ENCODE results near the gene TMCC3.
"Not testable (repeated sequence)": the region's sequence is repeated elsewhere in the genome, so short reads cannot be mapped to it uniquely, and the experiment has no call there.

The TMCC3 gene

DNA sequence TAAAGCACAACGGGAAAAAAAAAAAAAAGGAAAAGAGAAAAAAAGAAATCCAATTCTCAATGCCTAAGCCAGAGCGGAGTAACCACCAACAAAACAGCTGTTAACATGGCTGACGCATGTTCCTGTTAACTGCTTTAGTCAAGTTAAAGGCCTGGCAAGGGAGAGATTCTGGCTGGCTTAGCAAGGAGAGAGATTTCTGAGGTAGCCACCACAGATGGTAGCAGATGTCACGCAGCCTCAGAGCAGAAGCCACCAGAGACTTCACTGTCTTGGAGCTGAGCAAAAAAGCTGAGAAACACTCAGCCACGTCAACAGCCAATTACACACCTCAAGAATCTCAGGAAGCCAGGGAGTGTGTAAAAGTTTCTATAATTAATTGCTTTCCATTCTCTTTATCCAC lies 87.1 kb downstream of the TMCC3 start:
- no peak for DNase-seq

DNA sequence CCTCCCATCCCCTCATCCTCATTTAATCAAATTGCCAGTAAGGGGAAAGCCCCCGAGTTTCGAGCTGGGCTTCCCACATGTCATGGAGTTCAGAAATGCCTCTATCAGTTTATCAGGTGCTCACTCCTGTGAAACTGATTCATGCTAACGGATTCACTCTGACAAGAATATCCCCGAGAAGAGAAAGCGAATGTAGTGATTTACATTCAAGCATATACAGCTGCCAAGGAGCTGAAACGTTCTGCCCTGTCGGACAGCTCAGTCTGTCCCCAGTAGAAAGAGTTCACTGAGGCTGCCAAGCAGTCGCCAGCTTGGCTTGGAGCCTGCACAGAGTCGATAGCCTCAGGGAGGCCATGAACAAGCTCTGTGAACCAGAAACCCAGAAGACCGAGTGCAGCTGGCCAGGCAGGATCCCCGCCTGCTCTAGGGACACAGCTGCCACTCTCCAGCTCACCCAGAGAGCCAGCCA lies 88.4 kb downstream of the TMCC3 start:
- no peak for DNase-seq

DNA sequence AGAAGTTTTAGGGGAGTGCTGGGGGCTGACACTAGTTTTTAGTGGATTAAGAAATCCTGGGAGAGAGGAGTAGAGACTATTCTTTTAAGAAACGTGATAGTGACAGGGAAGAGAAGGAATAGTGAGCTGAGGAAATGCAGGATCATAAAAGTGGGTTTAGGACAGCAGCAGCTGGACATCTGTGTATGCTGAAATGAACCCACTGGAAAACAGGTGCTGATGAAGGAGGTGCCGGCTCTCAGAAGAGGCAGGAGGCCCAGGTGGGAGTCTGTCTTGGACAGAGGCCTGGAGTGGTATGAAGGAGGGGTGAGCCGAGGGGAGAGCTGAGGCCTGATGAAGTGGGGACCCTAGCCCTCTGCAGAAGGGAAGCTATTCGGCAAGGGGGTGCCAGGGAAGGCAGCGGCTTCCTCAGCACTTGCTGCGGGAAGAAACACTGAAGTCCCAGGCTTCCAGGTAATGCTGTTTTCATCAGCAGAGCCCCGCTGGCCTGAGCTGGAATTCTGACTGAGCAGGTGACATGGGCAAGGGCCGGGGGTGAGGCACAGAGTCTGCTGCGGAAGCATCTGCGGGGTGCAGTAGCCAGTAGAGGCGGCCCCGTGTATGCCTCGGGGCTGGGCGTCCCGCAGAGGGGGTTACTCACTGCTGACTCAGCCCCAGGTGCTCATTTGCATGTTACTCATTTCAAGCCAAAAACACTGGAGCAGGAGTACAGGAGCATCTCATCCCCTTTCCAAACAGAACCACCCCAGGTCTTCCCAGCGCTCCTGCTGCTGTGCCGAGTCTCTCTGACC lies 89.7 kb downstream of the TMCC3 start:
- DNase-seq, result peak in 1 of 2 donors; percentile 13

DNA sequence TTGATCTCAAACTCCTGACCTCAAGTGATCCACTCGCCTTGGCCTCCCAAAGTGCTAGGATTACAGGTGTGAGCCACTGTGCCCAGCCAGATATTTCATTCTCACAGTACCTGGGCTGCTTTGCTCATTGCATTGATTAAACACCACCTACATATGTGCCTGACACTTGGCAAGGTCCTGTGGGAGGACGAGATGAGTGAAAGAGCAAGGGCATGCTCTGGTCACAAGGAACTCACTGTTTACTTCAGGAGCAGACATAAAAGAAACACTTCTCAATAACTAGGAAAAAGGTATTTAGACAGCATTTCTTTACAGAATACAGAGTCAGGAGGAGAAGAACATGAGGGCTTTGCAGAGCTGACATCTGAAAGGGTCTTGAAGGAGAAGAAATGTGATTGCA lies 91.7 kb downstream of the TMCC3 start:
- DNase-seq, result no peak

DNA sequence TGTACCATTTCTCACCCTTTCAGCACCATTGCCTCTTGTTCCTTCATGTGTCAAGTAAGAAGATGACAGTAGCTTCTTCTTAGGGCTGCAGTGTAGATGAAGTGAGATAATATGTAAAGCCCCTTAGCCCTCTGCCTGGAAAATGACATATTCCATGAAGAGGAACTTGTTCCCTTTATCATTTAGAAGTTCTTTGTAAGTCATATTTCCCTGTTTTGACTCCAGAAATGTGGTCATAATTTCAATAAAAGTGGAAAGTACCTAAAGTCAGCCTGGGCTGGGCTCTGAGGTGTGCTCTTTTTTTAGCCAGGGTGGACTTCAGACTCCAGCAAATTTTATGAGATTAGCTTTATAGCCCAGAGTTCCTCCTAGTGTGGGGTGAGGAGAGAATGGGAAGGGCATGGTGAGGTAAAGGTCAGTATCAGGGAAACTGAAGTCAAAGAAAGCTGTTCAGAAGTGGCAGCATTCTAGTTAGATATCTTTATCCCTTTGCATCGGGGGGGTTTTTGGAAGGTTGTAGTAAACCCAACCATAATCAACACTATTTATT lies 92.5 kb downstream of the TMCC3 start:
- no peak for DNase-seq

DNA sequence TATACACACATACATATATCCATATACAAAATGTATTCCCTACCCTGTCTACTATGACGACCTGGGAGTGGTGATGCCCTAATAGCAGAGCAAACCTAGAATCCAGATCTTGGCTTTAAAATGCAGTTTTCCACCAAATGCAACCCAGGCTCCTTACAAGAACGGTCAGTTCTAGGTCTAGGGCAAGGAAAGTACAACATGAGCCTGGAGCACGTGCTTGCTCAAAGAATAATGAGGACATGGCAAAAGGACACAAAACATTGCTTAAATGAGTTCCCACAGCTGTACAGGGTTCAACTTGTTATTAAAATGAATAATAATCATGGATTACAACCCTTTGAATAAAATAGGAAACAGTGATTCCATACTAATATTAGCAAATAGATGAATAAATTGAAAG lies 94.7 kb downstream of the TMCC3 start:
- no peak for DNase-seq

DNA sequence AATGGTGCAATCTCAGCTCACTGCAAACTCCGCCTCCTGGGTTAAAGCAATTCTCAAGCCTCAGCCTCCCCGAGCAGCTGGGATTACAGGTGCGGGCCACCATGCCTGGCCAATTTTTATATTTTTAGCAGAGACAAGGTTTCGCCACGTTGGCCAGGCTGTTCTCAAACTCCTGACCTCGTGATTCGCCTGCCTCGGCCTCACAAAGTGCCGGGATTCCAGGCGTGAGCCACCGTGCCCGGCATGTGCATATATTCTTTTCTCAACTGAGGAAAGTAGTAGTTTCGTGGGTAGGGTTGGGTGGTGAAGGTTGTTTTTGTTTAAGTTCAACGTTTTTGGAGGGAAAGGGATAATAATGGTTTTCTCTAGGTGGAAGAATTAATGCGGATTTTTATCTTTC lies 96.5 kb downstream of the TMCC3 start:
- DNase-seq, result no peak

DNA sequence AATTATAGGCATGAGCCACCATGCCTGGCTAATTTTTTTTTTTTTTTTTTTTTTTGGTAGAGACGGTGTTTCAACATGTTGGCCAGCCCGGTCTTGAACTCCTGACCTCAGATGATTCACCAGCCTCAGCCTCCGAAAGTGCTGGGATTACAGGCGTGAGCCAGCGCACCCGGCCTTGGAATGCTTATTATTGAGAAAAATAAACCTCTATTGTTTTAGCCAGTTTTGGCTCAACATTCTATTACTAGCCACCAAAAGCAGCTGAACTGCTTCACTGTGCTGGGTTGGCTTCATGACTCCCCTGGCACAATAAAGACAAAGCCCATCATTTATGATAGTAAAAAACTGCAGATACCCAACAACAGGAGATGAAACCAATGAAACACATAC lies 97.2 kb downstream of the TMCC3 start:
- no peak for DNase-seq

DNA sequence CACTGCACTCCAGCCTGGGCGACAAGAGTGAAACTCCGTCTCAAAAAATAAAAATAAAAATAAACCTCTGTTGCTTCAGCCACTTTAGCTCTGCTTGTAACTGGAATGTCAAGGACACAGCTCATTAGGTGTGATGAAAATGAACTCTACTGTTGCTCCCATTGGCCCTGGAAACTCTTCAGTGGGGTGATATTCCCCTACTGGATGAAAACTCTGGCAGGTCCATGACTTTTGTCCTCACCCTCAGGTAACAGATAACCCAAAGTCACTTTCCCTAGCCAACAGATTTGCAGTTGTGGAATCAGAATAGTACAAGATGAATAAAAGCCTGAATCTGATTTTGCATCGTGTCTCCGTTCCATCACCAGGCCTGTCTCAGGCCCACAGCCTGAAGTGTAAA lies 98.5 kb downstream of the TMCC3 start:
- no peak for DNase-seq

DNA sequence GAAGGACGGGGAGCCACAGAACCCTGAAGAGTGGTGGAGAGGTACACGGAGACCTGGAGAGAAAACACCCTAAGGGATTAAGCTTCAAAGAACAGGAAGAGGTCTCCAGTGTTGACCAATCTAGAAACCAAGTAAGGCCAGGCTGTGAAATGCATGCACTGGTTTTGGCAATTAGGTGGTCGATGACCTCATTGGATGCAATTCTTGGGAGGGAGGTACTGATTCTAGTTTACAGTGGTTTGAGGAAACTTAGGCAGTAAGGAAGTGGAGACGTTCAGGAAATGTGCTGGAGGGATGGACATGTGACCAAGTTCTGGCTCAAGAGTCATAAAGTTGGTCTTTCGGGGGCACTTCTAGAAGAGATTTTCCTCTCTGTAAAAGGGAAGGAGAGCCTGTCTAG lies 99.4 kb downstream of the TMCC3 start:
- no peak for DNase-seq

DNA sequence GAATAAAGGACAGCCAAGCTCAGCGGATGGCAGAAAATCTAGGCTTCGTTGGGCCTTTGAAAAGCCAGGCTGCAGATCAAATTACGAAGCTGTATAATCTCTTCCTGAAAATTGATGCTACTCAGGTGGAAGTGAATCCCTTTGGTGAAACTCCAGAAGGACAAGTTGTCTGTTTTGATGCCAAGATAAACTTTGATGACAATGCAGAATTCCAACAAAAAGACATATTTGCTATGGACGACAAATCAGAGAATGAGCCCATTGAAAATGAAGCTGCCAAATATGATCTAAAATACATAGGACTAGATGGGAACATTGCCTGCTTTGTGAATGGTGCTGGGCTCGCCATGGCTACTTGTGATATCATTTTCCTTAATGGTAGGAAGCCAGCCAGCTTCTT lies 101.5 kb downstream of the TMCC3 start:
- DNase-seq, result not testable (repeated sequence)

DNA sequence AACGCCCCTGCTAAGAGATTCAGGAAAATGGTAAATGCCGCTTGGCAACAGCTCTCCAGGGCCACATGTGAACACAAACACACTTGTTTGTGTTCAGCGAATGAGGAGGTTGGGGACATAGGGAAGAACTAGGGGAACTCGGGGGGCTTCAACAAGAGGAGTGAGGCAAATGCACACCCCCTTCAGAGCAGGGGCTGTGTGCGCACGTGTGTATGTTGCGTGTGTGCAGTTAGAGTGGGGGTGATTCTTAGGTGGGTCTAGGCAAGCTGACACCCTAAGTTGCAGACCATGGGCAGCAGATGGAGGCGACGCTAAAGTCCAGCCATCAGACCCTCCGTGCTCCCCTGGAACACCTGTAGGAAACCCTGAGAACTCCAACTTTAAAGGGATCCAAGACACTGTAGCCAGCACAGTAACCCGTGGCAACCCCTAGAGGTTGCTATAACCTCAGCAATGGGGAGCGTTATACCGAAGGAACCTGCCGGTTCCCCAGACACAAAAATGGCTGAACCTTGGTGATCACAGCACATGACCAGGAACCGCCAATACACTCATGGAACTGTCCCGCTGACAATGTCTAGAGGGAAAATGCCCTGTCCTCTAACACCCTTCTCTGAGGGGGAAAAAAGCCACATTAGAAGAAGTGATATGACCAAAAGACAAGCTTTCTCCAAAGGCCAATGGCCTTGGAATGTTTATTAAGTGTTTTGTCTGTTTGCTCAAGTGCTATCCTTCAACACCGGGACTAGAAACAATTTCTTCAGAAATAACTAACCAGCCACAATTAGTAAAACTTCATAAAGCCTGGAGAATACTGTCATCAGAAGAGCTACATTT lies 104.2 kb downstream of the TMCC3 start:
- no peak for DNase-seq

DNA sequence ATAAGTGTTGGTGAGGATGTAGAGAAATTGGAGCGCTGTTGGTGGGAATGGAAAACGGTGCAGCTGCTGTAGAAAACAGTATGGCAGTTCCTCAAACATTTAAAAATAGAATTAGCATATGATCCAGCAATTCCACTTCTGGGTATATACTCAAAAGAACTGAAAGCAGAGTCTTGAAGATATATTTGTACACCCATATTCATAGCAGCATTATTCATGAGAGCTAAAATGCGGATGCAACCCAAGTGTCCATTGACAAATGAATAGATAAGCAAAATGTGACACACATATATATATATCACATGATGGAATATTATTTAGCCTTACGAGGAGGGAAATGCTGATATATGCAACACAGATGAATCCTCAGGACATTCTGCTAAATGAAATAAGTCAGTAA lies 106.0 kb downstream of the TMCC3 start:
- no peak for DNase-seq

DNA sequence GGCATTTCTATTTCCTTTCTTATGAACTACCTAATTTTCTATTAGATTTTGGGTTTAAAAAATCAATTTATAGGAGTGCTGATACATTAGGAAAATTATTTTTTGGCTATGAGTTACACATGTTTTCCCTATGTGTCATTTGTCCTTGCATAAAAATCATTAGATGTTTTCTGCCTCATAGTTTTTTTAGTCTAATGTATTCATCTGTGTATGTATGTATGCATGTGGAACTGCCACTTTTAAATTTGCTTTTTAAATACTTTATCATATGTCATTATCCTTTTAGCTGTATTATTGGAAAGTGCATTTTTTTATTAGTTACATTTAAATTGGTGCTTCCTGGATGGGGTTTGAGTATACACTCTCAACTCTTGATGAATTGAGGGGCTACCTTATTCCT lies 112.0 kb downstream of the TMCC3 start:
- DNase-seq, result no peak

DNA sequence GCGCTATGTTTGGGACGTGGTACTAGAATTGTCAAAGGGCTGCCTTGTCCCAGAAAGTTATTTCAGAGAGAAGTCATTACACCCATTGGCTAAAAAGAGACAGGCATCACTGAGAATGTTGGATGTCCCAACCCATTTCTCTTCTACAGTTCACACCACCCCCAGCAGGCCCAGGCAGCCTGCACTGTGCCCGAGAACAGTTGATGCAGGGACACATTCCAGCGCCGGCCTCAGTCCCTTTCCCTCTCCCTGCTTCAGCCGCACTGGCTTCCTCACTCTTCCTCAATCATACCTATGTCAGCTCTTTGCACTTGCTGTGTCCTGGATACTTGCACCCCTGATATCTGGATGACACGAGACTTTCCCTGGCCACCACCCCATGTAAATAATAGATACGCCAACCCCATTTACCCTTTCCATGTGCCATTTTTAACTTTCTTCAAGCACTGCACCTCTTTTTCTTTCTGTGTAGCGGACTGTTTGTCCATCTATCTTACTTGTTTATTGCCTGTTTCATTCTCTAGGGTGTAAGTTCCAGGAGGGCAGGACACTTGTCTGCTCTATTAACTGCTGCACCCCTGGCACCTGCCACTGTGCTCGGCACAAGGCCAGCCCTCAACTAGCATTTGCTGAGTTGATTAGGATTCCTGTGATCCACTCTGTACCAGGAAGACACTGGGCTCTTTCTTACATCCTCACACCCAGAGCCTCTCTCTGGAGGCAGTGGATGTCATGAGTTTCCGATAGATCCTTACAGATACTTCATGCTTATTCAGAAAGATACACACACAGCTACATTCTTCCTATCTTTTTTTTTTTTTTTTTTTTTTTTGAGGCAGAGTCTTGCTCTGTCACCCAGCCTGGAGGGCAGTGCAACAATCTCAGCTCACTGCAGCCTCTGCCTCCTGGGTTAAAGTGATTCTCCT lies 114.1 kb downstream of the TMCC3 start:
- no peak for DNase-seq

DNA sequence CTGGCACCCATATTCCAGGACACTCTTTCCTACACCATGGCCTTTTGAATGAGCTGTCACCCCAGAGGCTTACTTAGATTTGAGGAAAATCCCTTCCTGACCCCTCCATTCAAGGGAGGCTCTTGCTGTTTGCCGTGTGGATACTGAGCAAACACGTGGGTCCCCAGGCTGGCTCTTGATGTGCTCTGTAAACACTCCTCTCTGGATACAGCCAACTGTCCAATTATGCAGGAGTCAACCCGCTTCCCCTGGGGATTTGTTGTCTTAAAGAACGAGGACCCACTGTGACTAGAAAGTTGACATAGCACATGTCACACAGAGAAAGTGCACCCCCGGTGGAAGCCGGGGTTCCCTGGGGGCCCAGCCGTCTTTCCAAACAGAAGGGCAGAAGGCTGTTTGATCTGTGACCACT lies 114.8 kb downstream of the TMCC3 start:
- no peak for DNase-seq

DNA sequence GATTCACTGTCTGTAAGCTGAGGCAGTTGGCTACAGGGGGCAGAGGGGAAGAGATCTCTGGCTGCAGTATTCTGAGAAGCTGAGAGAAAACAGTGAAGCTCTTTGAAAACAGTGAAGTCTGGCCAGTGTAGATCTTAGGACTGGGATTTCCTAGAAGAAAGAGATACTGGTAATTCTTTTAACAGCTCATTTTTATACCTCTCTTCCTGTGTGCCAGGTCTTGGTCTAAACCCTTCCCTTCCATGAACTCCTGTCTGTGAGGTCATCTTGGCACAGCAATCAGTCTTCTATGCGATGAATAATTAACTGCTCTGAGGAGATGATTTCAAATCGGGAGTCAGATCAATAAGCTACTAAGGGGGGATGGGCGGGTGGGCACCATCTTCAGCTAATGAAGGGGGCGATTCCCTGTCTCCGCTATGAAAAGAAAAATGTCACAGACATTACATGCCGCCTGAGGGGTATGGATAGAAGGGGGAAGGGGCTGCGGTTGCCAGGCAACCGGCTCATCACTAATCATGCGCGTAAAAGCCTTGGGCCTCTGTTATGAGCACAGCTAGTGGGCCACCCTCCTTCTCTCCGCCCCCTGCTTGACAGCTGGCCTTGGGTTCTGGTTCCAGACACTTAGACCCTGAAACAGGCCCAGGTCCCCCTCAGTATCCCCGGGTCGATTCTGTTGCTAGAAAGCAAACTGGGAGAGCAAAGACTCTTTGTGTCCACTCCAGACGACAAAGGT lies 115.4 kb downstream of the TMCC3 start:
- DNase-seq, result no peak

DNA sequence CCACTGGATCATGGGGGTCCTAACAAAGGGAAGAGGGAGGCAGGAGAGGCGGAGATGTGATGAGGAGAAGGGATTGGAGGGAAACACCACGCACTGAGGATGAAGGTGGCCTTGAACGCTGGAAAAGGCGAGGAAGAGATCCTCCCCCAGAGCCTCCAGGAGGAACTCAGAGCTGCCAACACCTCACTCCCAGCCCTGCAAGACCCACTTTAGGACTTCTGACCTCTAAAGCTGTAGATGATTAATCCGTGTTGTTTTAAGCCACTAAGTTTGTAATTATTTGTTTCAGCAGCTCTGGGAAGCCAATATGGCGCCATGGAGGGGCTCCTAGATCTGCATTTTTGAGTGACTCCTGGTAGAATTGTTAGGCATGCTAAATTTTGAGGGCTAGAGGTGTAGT lies 116.1 kb downstream of the TMCC3 start:
- DNase-seq, result no peak

DNA sequence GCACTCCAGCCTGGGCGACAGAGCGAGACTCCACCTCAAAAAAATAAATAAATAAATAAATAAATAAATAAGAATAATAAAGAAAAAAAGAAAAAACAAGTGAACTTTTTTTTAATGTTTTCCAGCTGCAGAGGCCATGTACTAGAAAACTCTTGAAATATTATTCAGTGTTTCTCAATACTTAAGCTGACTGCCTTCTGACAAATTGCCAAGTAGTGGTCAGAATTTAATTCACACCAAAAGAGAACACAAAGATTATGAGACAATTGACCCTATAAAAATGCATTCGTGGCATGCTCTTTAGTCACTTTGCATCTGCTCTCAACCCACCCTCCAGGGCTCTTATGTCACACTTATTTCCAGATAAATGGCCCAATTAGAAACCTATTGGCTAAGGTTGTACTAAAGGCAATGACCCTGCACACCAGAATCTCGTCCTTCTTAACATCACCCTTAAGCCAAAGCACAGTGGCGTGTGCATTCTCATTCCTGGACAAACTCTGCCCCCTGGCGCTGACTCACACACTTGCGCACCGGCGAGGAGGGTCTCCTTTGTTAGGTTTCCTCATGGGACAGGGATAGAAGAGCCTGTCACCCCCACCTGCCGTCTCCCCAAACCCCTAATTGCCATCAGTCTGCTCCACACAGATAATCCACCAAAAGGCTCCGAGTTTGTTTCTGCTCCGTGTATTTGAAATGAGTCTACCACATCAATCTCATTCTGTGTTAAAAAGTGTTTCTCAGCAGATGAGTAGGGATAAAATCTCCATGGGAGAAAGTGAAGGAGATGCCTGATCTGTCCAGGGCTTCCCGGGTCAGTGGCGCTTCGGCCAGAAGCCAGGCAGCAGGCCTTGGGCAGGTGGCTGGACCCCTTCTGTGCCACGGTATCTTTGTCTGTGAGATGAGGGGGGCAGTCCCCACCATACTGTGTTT lies 117.6 kb downstream of the TMCC3 start:
- peak; percentile 66 to 68 for DNase-seq

DNA sequence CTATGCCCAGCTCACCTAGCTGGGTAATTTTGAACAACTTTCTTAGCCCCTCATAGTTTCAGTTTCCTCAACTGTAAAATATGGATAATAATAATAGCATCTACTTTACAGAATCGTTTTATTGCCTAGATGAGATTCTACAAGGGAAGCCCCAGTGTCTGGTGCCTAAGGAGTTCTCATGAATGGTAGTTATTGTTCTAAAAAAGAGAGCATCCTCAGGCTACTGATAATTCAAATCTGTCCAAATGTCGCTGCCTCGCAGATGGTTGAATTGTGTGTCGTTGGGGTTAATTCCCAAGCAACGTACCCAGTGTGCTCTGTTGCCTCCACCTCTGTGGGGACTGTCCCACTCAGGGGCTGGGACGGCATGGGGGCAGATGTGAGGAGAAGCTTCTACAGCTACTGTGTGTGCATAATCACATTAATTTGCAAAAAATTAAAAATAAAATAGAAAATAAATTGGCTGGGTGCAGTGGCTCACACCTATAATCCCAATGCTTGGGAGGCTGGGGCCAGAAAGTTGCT lies 119.1 kb downstream of the TMCC3 start:
- no peak for DNase-seq

DNA sequence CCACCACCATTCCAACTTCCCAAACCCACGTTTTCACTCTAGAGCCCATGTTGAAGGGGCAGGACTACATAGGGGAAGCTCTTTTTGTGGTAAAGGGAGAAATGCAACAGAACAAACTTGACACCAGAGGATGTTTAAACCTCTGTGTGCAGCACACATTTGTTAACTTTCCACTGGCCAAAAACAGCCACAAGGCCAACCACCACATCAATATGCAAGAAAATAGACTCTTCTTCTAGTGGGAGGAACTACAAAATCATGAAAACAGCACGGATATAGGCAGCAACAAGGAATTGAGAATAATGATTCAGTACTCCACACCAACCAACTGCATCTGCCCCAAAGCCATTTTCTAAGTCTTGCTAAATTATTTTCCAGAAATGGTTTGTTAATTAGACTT lies 124.4 kb downstream of the TMCC3 start:
- DNase-seq, result no peak
